ENCODE data around the gene MTARC2. TPM values are rescaled to one million over a fixed set of nuclear protein-coding genes. Genes with fewer than 3 reads are reported as not detected.
A peak's percentile ranks its signal among the peaks of the same experiment; 100 is the strongest.

The MTARC2 gene
- polyA plus RNA-seq, 1 donor from 2014 or later = not detected

DNA sequence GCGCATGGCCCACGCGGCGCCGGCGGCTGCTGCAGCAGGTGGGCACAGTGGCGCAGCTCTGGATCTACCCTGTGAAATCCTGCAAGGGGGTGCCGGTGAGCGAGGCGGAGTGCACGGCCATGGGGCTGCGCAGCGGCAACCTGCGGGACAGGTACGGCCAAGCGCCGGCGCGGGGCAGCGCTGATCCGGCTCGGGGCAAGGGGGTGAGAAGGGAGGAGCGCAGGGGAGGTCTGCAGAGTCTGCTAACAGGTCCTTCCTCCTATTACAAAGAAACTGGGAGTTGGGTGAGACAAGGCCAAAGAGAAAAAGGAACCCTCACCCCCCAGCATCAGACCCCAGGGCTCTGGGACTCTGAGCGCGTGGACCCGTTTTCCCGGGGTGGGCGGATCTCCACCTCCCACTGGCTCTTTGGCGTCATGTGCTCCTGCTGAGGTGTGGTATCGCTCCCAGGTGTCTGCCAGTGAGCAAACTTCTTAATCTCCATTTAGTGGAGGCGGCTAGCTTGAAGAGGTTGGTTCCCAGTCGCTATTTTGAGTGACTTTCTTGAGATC lies 39.0 kb downstream of the MTARC2 start:
- H4K20me1 ChIP-seq (ENCODE audit: insufficient read depth) = no peaks in the 10 kb centered on the region
- H3K4me2 ChIP-seq (ENCODE audit: low read length) = peak overlapping the region; percentile 62
- H2AFZ ChIP-seq (ENCODE audit: low read depth, low read length) = peak overlapping the region; percentile 51
- H3K9me2 ChIP-seq (ENCODE audit: insufficient read depth, low read length) = no peaks in the 10 kb centered on the region
- H3K9me3 ChIP-seq (ENCODE audit: low read length) = no peaks in the 10 kb centered on the region
- peak overlapping the region; percentile 70 for H3K4me3 ChIP-seq (ENCODE audit: low read length)
- no peaks in the 10 kb centered on the region for H3K79me2 ChIP-seq (replicated peaks; ENCODE audit: insufficient read depth, low read length)
- peak overlapping the region; percentile 64 for H3K9ac ChIP-seq (ENCODE audit: low read length)
- H3F3A ChIP-seq (ENCODE audit: insufficient read depth, low read length, poor library complexity, severe bottlenecking) = no peaks in the 10 kb centered on the region
- no peak overlapping the region for H3K27ac ChIP-seq (ENCODE audit: low read length)
- peaks cover 13% of the 10 kb centered on the region for H3K27me3 ChIP-seq (ENCODE audit: insufficient read depth, low read depth, low read length)
- no peaks in the 10 kb centered on the region for H3K36me3 ChIP-seq (ENCODE audit: insufficient read depth, low read length)
- peak; percentile 54 for TF ChIP-seq MXI1 (conservative IDR thresholded peaks at IDR 0.05; ENCODE audit: poor library complexity, severe bottlenecking)
- TF ChIP-seq, protein P1, sequence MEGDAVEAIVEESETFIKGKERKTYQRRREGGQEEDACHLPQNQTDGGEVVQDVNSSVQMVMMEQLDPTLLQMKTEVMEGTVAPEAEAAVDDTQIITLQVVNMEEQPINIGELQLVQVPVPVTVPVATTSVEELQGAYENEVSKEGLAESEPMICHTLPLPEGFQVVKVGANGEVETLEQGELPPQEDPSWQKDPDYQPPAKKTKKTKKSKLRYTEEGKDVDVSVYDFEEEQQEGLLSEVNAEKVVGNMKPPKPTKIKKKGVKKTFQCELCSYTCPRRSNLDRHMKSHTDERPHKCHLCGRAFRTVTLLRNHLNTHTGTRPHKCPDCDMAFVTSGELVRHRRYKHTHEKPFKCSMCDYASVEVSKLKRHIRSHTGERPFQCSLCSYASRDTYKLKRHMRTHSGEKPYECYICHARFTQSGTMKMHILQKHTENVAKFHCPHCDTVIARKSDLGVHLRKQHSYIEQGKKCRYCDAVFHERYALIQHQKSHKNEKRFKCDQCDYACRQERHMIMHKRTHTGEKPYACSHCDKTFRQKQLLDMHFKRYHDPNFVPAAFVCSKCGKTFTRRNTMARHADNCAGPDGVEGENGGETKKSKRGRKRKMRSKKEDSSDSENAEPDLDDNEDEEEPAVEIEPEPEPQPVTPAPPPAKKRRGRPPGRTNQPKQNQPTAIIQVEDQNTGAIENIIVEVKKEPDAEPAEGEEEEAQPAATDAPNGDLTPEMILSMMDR (IDR thresholded peaks at IDR 0.05; ENCODE audit: poor library complexity, severe bottlenecking) = peak; percentile 32
- TF ChIP-seq RAD21 (conservative IDR thresholded peaks at IDR 0.05) = no peak
- TF ChIP-seq SMC3 (conservative IDR thresholded peaks at IDR 0.05; ENCODE audit: poor library complexity) = no peak
- no peak for TF ChIP-seq POLR2AphosphoS5 (IDR thresholded peaks at IDR 0.05)

DNA sequence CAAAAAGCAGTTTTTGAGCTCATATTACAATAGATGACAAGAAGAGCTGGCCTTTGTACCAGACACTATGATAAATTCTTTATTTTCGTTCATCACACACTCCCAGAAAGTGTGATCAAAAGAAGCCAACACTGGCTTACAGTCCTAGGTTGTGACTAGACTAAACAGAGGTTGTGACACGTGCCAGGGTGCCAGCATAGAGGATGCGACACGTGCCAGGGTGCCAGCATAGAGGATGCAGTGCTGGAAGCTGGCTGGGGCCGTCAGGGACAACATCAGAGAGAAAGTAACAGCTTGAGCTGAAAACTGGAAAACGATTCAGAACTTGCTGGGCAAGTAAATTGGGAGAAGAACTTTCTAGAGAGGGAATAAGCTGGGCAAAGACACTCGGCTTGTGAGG lies 40.8 kb downstream of the MTARC2 start:
- no peak overlapping the region for H3K4me3 ChIP-seq (ENCODE audit: low read length)
- H3K9me3 ChIP-seq (ENCODE audit: low read length) = no peaks in the 10 kb centered on the region
- no peaks in the 10 kb centered on the region for H3F3A ChIP-seq (ENCODE audit: insufficient read depth, low read length, poor library complexity, severe bottlenecking)
- no peak overlapping the region for H3K4me2 ChIP-seq (ENCODE audit: low read length)
- no peaks in the 10 kb centered on the region for H3K9me2 ChIP-seq (ENCODE audit: insufficient read depth, low read length)
- no peak overlapping the region for H3K9ac ChIP-seq (ENCODE audit: low read length)
- H3K27ac ChIP-seq (ENCODE audit: low read length) = no peak overlapping the region
- TF ChIP-seq POLR2AphosphoS5 (IDR thresholded peaks at IDR 0.05) (no peak), RAD21 (conservative IDR thresholded peaks at IDR 0.05) (no peak), MXI1 (conservative IDR thresholded peaks at IDR 0.05; ENCODE audit: poor library complexity, severe bottlenecking) (no peak), TAF1 (IDR thresholded peaks at IDR 0.05; ENCODE audit: low read depth) (no peak), SMC3 (conservative IDR thresholded peaks at IDR 0.05; ENCODE audit: poor library complexity) (no peak), EP300 (conservative IDR thresholded peaks at IDR 0.05; ENCODE audit: poor library complexity, severe bottlenecking) (no peak), EZH2 (IDR thresholded peaks at IDR 0.05; ENCODE audit: borderline replicate concordance, insufficient read depth, low read length, poor library complexity, severe bottlenecking) (no peak)
- TF ChIP-seq, protein P1 (IDR thresholded peaks at IDR 0.05; ENCODE audit: poor library complexity, severe bottlenecking) = no peak
- TF ChIP-seq, protein P2, sequence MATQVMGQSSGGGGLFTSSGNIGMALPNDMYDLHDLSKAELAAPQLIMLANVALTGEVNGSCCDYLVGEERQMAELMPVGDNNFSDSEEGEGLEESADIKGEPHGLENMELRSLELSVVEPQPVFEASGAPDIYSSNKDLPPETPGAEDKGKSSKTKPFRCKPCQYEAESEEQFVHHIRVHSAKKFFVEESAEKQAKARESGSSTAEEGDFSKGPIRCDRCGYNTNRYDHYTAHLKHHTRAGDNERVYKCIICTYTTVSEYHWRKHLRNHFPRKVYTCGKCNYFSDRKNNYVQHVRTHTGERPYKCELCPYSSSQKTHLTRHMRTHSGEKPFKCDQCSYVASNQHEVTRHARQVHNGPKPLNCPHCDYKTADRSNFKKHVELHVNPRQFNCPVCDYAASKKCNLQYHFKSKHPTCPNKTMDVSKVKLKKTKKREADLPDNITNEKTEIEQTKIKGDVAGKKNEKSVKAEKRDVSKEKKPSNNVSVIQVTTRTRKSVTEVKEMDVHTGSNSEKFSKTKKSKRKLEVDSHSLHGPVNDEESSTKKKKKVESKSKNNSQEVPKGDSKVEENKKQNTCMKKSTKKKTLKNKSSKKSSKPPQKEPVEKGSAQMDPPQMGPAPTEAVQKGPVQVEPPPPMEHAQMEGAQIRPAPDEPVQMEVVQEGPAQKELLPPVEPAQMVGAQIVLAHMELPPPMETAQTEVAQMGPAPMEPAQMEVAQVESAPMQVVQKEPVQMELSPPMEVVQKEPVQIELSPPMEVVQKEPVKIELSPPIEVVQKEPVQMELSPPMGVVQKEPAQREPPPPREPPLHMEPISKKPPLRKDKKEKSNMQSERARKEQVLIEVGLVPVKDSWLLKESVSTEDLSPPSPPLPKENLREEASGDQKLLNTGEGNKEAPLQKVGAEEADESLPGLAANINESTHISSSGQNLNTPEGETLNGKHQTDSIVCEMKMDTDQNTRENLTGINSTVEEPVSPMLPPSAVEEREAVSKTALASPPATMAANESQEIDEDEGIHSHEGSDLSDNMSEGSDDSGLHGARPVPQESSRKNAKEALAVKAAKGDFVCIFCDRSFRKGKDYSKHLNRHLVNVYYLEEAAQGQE (IDR thresholded peaks at IDR 0.05; ENCODE audit: borderline replicate concordance) = no peak
- H3K36me3 ChIP-seq (ENCODE audit: insufficient read depth, low read length) = no peaks in the 10 kb centered on the region
- no peak overlapping the region for H2AFZ ChIP-seq (ENCODE audit: low read depth, low read length)
- H3K79me2 ChIP-seq (replicated peaks; ENCODE audit: insufficient read depth, low read length) = no peaks in the 10 kb centered on the region
- no peaks in the 10 kb centered on the region for H4K20me1 ChIP-seq (ENCODE audit: insufficient read depth)
- H3K27me3 ChIP-seq (ENCODE audit: insufficient read depth, low read depth, low read length) = peaks cover 13% of the 10 kb centered on the region
